Gastrocnemius medialis (tissue), 4 donors: ENCODE results near the gene TBCD.
"Not testable (repeated sequence)": the region's sequence is repeated elsewhere in the genome, so short reads cannot be mapped to it uniquely, and the experiment has no call there.

Source experiments
- CTCF ChIP-seq, 5 experiments: fragments of 450-650 bp in 3 of 5; fragments of 200-600 bp in 2 of 5; sonication (generic) in 2 of 5; IDR thresholded peaks in 4 of 5; conservative IDR thresholded peaks in 1 of 5; 1 replicate in 4 of 5; 2 replicates in 1 of 5; pipeline ENCODE4 v1.5.1; 2016 to 2019; ENCODE audit warnings: antibody characterized with exemption in 5 of 5, mild to moderate bottlenecking in 3 of 5, moderate library complexity in 3 of 5
- POLR2A ChIP-seq, 2 donors: fragments of 450-650 bp; IDR thresholded peaks; one replicate each; pipeline ENCODE4 v1.6.1; 2017; ENCODE audit warnings: antibody characterized with exemption in 2 of 2, mild to moderate bottlenecking in 2 of 2, moderate library complexity in 2 of 2

- not testable (repeated sequence) for TF ChIP-seq POLR2A (IDR thresholded peaks at IDR 0.05); CTCF (IDR thresholded peaks at IDR 0.05 in 4 of 5, conservative IDR thresholded peaks at IDR 0.05 in 1 of 5)
These were observed 33.7 kb downstream of the TBCD start for GRCh38 chr17:82785581-82785980.
